ENCODE measurements around the gene GABRG3. TPM values are rescaled to one million over a fixed set of nuclear protein-coding genes. Genes with fewer than 3 reads are reported as not detected.

GABRG3 gene
- total and polyA plus RNA-seq, 10 of the 15 experiments (the other 5 are each of a cell fraction or from before 2014, with no cell fraction given), result 0.15 TPM; not detected in 9

DNA sequence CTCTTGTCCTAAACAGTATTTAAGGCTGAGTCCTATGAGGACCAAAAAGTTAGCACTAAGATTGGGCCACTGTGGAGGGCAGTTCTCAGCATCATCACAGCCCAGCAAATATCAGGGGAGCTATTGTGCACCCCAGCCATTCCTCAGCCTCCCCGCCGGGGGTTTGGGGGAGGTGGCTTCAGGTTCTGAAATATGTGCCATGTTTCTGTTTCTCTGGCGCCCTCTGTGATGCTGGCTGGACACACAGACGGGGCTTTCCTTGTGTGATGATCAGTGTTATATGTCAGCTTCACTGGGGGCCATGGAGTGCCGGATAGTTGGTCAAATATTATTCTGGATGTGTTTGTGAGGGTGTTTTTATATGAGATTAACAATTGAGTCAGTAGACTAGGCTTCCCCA, 106.8 kb downstream of the GABRG3 start:
- 11% methylated on average over 5 of the region's 5 CpGs for WGBS (ENCODE audit: insufficient coverage, insufficient replicate concordance, low lambda C conversion rate, missing lambda C conversion rate)
- no peaks in the 10 kb centered on the region for H3K36me3 ChIP-seq (ENCODE audit: control insufficient read depth in 2 of 2, insufficient read depth in 2 of 2, low read length in 1 of 2)
- no TSS peak for BruUV-seq (replicated peaks)
- no peak overlapping the region for H3K4me2 ChIP-seq (ENCODE audit: control insufficient read depth, insufficient read depth)
- intact Hi-C loops (cut with micrococcal nuclease; ENCODE audit: unreplicated experiment), result no loop called here
- in situ Hi-C loops (cut with MboI), result no loop called here
- H3K4me1 ChIP-seq (ENCODE audit: control insufficient read depth, insufficient read depth, low read length), result no peaks in the 10 kb centered on the region
- H3K79me2 ChIP-seq (ENCODE audit: control insufficient read depth, insufficient read depth, low read length), result no peaks in the 10 kb centered on the region
- ChIA-PET CTCF (no interaction called here), SMC1A (ENCODE audit: uncharacterized antibody, unreplicated experiment) (no interaction called here), RAD21 (ENCODE audit: unreplicated experiment) (no interaction called here), POLR2A (no interaction called here)
- no peak for TF ChIP-seq SIN3A (IDR thresholded peaks at IDR 0.05; ENCODE audit: low read depth, low read length)
- TF ChIP-seq ZSCAN29 (IDR thresholded peaks at IDR 0.05), result no peak
- no peak for TF ChIP-seq CBX3 (IDR thresholded peaks at IDR 0.05; ENCODE audit: borderline replicate concordance, low read depth)
- no peak for TF ChIP-seq STAT3 (IDR thresholded peaks at IDR 0.05; ENCODE audit: low read depth, low read length)
- TF ChIP-seq IKZF1 (conservative IDR thresholded peaks at IDR 0.05), result no peak
- no peak for TF ChIP-seq ZNF207 (IDR thresholded peaks at IDR 0.05; ENCODE audit: borderline replicate concordance)
- TF ChIP-seq CHD2 (IDR thresholded peaks at IDR 0.05; ENCODE audit: borderline replicate concordance, low read depth, low read length), result no peak
- TF ChIP-seq TBL1XR1 (IDR thresholded peaks at IDR 0.05; ENCODE audit: low read depth, low read length), result no peak
- no peak for TF ChIP-seq NR2C1 (IDR thresholded peaks at IDR 0.05)
- TF ChIP-seq IRF3 (IDR thresholded peaks at IDR 0.05), result no peak
- no peak for TF ChIP-seq IRF4 (IDR thresholded peaks at IDR 0.05; ENCODE audit: low read depth, low read length)
- TF ChIP-seq SUZ12 (IDR thresholded peaks at IDR 0.05; ENCODE audit: unreplicated experiment), result no peak
- TF ChIP-seq SREBF2 (IDR thresholded peaks at IDR 0.05; ENCODE audit: low read length), result no peak
- TF ChIP-seq, protein P1, sequence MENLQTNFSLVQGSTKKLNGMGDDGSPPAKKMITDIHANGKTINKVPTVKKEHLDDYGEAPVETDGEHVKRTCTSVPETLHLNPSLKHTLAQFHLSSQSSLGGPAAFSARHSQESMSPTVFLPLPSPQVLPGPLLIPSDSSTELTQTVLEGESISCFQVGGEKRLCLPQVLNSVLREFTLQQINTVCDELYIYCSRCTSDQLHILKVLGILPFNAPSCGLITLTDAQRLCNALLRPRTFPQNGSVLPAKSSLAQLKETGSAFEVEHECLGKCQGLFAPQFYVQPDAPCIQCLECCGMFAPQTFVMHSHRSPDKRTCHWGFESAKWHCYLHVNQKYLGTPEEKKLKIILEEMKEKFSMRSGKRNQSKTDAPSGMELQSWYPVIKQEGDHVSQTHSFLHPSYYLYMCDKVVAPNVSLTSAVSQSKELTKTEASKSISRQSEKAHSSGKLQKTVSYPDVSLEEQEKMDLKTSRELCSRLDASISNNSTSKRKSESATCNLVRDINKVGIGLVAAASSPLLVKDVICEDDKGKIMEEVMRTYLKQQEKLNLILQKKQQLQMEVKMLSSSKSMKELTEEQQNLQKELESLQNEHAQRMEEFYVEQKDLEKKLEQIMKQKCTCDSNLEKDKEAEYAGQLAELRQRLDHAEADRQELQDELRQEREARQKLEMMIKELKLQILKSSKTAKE (IDR thresholded peaks at IDR 0.05; ENCODE audit: low read depth, poor library complexity, severe bottlenecking), result no peak
- TF ChIP-seq POLR2A (IDR thresholded peaks at IDR 0.05; ENCODE audit: low read depth, low read length), result no peak
- no peak for TF ChIP-seq BMI1 (IDR thresholded peaks at IDR 0.05; ENCODE audit: borderline replicate concordance)
- TF ChIP-seq TAF1 (IDR thresholded peaks at IDR 0.05; ENCODE audit: borderline replicate concordance, low read depth, low read length), result no peak
- H4K20me1 ChIP-seq (ENCODE audit: control insufficient read depth, insufficient read depth), result no peaks in the 10 kb centered on the region
- H3K9ac ChIP-seq (ENCODE audit: control insufficient read depth, insufficient read depth, low read length), result no peak overlapping the region
- ATAC-seq (no peak), DNase-seq (ENCODE audit: low read depth, low spot score) (no peak), FAIRE-seq (no peak)
- H3K27me3 ChIP-seq (replicated peaks in 1 of 2; ENCODE audit: control insufficient read depth in 2 of 2, insufficient read depth in 2 of 2, low read length in 1 of 2), result no peaks in the 10 kb centered on the region
- no peak overlapping the region for H3K4me3 ChIP-seq
- H3K27ac ChIP-seq (ENCODE audit: control insufficient read depth, insufficient read depth), result no peak overlapping the region
- H2AFZ ChIP-seq (ENCODE audit: control insufficient read depth, low read depth, low read length), result no peak overlapping the region
- no peaks in the 10 kb centered on the region; the same call in 2 of the 3 replicates for H3K9me3 ChIP-seq (replicated peaks; ENCODE audit: control insufficient read depth, insufficient read depth, low read length)
